GM12872 (cell line): Measurements from ENCODE around the gene CRYBG3.
A peak's percentile ranks its signal among the peaks of the same experiment; 100 is the strongest.

Experiments
- CTCF ChIP-seq: IDR thresholded peaks from 3 replicates; pipeline ENCODE4 v1.5.1; 2011; ENCODE audit warnings: low read depth, mild to moderate bottlenecking, low read length, moderate library complexity; ENCODE audit not compliant: insufficient read depth

CRYBG3 gene

GRCh38 chr3:97970956-97971620, 149.3 kb downstream of the CRYBG3 start:
- no peak for TF ChIP-seq CTCF

- TF ChIP-seq CTCF: 0 out of 3 replicates have a peak, but pooled peaks have one; percentile 25
Measured at GRCh38 chr3:97971679-97972567, 150.1 kb downstream of the CRYBG3 start, which contains the start of gene RIOX2. TSS of gene RIOX2 (minus strand) at chr3:97972431. CDS start at chr3:97967593, 4,838 bp downstream.

- no peak for TF ChIP-seq CTCF
Measured at GRCh38 chr3:97972976-97973375, 151.2 kb downstream of the CRYBG3 start.

GRCh38 chr3:97974996-97975395, 153.2 kb downstream of the CRYBG3 start:
- TF ChIP-seq CTCF: no peak

- TF ChIP-seq CTCF: no peak
Measured at GRCh38 chr3:97975466-97975865, 153.7 kb downstream of the CRYBG3 start.

- TF ChIP-seq CTCF: no peak
Measured at GRCh38 chr3:97979610-97980009, 157.8 kb downstream of the CRYBG3 start.

- TF ChIP-seq CTCF: no peak
Measured at GRCh38 chr3:97981886-97982285, 160.1 kb downstream of the CRYBG3 start.
